Cortex of kidney (tissue), 1 donor: ENCODE measurements around the gene ST8SIA1.
"Not testable (repeated sequence)": the region's sequence is repeated elsewhere in the genome, so short reads cannot be mapped to it uniquely, and the experiment has no call there.

Experiments used
- DNase-seq: peaks from one replicate; lab custom pipeline; 2025; lab: John Stamatoyannopoulos, UW

Gene ST8SIA1

GRCh38 chr12:22169376-22169775 is 165.1 kb downstream of the ST8SIA1 start:
- no peak for DNase-seq

GRCh38 chr12:22164139-22164538 is 170.4 kb downstream of the ST8SIA1 start:
- no peak for DNase-seq

GRCh38 chr12:22163594-22163993 is 170.9 kb downstream of the ST8SIA1 start:
- DNase-seq, result no peak

GRCh38 chr12:22160396-22161003 is 174.0 kb downstream of the ST8SIA1 start:
- no peak for DNase-seq

GRCh38 chr12:22149286-22149685 is 185.2 kb downstream of the ST8SIA1 start:
- not testable (repeated sequence) for DNase-seq

GRCh38 chr12:22146686-22147085 is 187.8 kb downstream of the ST8SIA1 start:
- DNase-seq, result not testable (repeated sequence)
